GF-D8 (cell line): ENCODE measurements around the gene SVIL.

Experiments used
- DNase-seq: peaks from one replicate; lab custom pipeline; 2025; lab: John Stamatoyannopoulos, UW

Gene SVIL

GRCh38 chr10:29634764-29635625 is at the start of gene SVIL:
SVIL (minus strand) TSS chr10:29634971; CDS start chr10:29555058, 79,913 bp downstream.
- no peak for DNase-seq

GRCh38 chr10:29681676-29682448 is 47.1 kb upstream of the SVIL start:
- peak; percentile 99 for DNase-seq

GRCh38 chr10:29680091-29680490 is 45.3 kb upstream of the SVIL start:
- no peak for DNase-seq

GRCh38 chr10:29676732-29677131 is 42.0 kb upstream of the SVIL start:
- DNase-seq = no peak

- no peak for DNase-seq
Measured at GRCh38 chr10:29675984-29676383, 41.2 kb upstream of the SVIL start.

- no peak for DNase-seq
Measured at GRCh38 chr10:29671968-29672367, 37.2 kb upstream of the SVIL start.

- DNase-seq = no peak
Measured at GRCh38 chr10:29671228-29671780, 36.5 kb upstream of the SVIL start.

GRCh38 chr10:29670761-29671160 is 36.0 kb upstream of the SVIL start:
- DNase-seq = no peak

GRCh38 chr10:29669149-29669548 is 34.4 kb upstream of the SVIL start:
- no peak for DNase-seq

- DNase-seq = no peak
Measured at GRCh38 chr10:29668628-29669027, 33.9 kb upstream of the SVIL start.

- DNase-seq = no peak
Measured at GRCh38 chr10:29667191-29667590, 32.4 kb upstream of the SVIL start.

- no peak for DNase-seq
Measured at GRCh38 chr10:29666201-29666600, 31.4 kb upstream of the SVIL start.

GRCh38 chr10:29663718-29664117 is 28.9 kb upstream of the SVIL start:
- DNase-seq = no peak

GRCh38 chr10:29658984-29659965 is 24.5 kb upstream of the SVIL start:
- peak; percentile 55 for DNase-seq

- no peak for DNase-seq
Measured at GRCh38 chr10:29657719-29658274, 23.0 kb upstream of the SVIL start.

- no peak for DNase-seq
Measured at GRCh38 chr10:29656451-29656992, 21.8 kb upstream of the SVIL start.

- no peak for DNase-seq
Measured at GRCh38 chr10:29652192-29652591, 17.4 kb upstream of the SVIL start.

GRCh38 chr10:29651767-29652166 is 17.0 kb upstream of the SVIL start:
- DNase-seq = no peak

GRCh38 chr10:29650552-29650944 is 15.8 kb upstream of the SVIL start:
- no peak for DNase-seq

- no peak for DNase-seq
Measured at GRCh38 chr10:29649561-29650551, 15.1 kb upstream of the SVIL start.
